ENCODE measurements around the gene AIPL1. TPM values are rescaled to one million over a fixed set of nuclear protein-coding genes. Genes with fewer than 3 reads are reported as not detected.
A peak's percentile ranks its signal among the peaks of the same experiment; 100 is the strongest.

AIPL1 gene
- total and polyA plus RNA-seq, 2 donors from 2014 or later = not detected

- Histone ChIP-seq H3K9me3 (ENCODE audit: control insufficient read depth in 2 of 3, insufficient read depth in 1 of 3, low read length in 3 of 3) (no peaks in the 10 kb centered on the region), H3K4me1 (ENCODE audit: control insufficient read depth in 2 of 3, insufficient read depth in 2 of 3, low read depth in 1 of 3, low read length in 3 of 3) (peaks cover 0 to 8% (median 0%) of the 10 kb centered on the region in 3 donors), H3K36me3 (ENCODE audit: control insufficient read depth in 2 of 3, insufficient read depth in 3 of 3, low read length in 3 of 3) (no peaks in the 10 kb centered on the region), H3K27ac (ENCODE audit: low read depth in 2 of 2, low read length in 2 of 2) (no peak overlapping the region), H3K27me3 (ENCODE audit: control insufficient read depth, insufficient read depth, low read length) (no peaks in the 10 kb centered on the region), H3K9ac (ENCODE audit: low read length in 3 of 3) (no peak overlapping the region), H3K4me3 (ENCODE audit: low read length in 3 of 3) (no peak overlapping the region)
- TF ChIP-seq CTCF (IDR thresholded peaks at IDR 0.05; ENCODE audit: borderline replicate concordance, extremely low read depth, insufficient read depth) = no peak
- intact Hi-C loops (cut with DNase I) = no loop called here
- no peak for FAIRE-seq
- no peak for DNase-seq
Observed at GRCh38 chr17:6448473-6448872, 13.6 kb upstream of the AIPL1 start.

- Histone ChIP-seq H3K4me3 (ENCODE audit: low read length in 3 of 3) (no peak overlapping the region), H3K27ac (ENCODE audit: low read depth in 2 of 2, low read length in 2 of 2) (no peak overlapping the region), H3K4me1 (ENCODE audit: control insufficient read depth in 2 of 3, insufficient read depth in 2 of 3, low read depth in 1 of 3, low read length in 3 of 3) (peaks cover 0 to 8% (median 0%) of the 10 kb centered on the region in 3 donors), H3K36me3 (ENCODE audit: control insufficient read depth in 2 of 3, insufficient read depth in 3 of 3, low read length in 3 of 3) (no peaks in the 10 kb centered on the region), H3K27me3 (ENCODE audit: control insufficient read depth, insufficient read depth, low read length) (no peaks in the 10 kb centered on the region), H3K9ac (ENCODE audit: low read length in 3 of 3) (no peak overlapping the region), H3K9me3 (ENCODE audit: control insufficient read depth in 2 of 3, insufficient read depth in 1 of 3, low read length in 3 of 3) (no peaks in the 10 kb centered on the region)
- intact Hi-C loops (cut with DNase I) = no loop called here
- no peak for FAIRE-seq
- DNase-seq = no peak
- TF ChIP-seq CTCF (IDR thresholded peaks at IDR 0.05; ENCODE audit: borderline replicate concordance, extremely low read depth, insufficient read depth) = no peak
Observed at GRCh38 chr17:6446516-6447100, 11.7 kb upstream of the AIPL1 start.

GRCh38 chr17:6444571-6445335, 9.8 kb upstream of the AIPL1 start:
- Histone ChIP-seq H3K27ac (ENCODE audit: low read depth in 2 of 2, low read length in 2 of 2) (no peak overlapping the region), H3K27me3 (ENCODE audit: control insufficient read depth, insufficient read depth, low read length) (no peaks in the 10 kb centered on the region), H3K4me1 (ENCODE audit: control insufficient read depth in 2 of 3, insufficient read depth in 2 of 3, low read depth in 1 of 3, low read length in 3 of 3) (peaks cover 0 to 8% (median 0%) of the 10 kb centered on the region in 3 donors), H3K9ac (ENCODE audit: low read length in 3 of 3) (peak overlapping the region in 1 of 3 donors; percentile 47), H3K4me3 (ENCODE audit: low read length in 3 of 3) (peak overlapping the region; percentile 51 to 74 (median 67)), H3K36me3 (ENCODE audit: control insufficient read depth in 2 of 3, insufficient read depth in 3 of 3, low read length in 3 of 3) (no peaks in the 10 kb centered on the region), H3K9me3 (ENCODE audit: control insufficient read depth in 2 of 3, insufficient read depth in 1 of 3, low read length in 3 of 3) (no peaks in the 10 kb centered on the region)
- FAIRE-seq (no peak), DNase-seq (peak in 1 of 5 donors; percentile 69)
- no peak for TF ChIP-seq CTCF (IDR thresholded peaks at IDR 0.05; ENCODE audit: borderline replicate concordance, extremely low read depth, insufficient read depth)
- intact Hi-C loops (cut with DNase I) = no loop called here

All from kidney (tissue), 14 donors.